ENCODE measurements around the gene IMPG1. TPM values are rescaled to one million over a fixed set of nuclear protein-coding genes. Genes with fewer than 3 reads are reported as not detected.

Gene IMPG1
- total RNA-seq, 1 donor from 2014 or later, result not detected

DNA sequence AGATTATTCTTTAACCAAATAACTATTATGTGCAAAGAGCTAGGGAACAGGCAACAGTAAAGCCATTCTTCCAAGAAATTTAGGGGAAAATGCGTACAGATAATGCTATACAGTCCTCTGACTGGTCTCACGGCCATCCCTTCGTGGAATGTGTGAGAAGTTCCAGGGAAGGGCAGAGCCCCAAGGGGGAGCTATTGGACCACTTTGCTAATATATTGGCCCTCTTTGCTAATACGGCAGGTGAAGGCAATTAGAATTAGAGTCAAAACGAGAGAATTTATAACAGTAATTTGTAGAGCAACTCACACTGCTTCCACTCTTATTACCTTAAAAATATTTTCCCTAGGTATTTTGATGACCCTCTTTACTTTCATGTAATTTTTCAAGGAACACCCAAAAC is 140.4 kb downstream of the IMPG1 start:
- Histone ChIP-seq H3K27ac (no peak overlapping the region), H3K27me3 (ENCODE audit: low read depth) (peaks cover 3% of the 10 kb centered on the region), H3K36me3 (no peaks in the 10 kb centered on the region), H3K9me3 (no peaks in the 10 kb centered on the region), H3K4me1 (peaks cover 14% of the 10 kb centered on the region), H3K4me3 (no peak overlapping the region)
- TF ChIP-seq, protein P1, sequence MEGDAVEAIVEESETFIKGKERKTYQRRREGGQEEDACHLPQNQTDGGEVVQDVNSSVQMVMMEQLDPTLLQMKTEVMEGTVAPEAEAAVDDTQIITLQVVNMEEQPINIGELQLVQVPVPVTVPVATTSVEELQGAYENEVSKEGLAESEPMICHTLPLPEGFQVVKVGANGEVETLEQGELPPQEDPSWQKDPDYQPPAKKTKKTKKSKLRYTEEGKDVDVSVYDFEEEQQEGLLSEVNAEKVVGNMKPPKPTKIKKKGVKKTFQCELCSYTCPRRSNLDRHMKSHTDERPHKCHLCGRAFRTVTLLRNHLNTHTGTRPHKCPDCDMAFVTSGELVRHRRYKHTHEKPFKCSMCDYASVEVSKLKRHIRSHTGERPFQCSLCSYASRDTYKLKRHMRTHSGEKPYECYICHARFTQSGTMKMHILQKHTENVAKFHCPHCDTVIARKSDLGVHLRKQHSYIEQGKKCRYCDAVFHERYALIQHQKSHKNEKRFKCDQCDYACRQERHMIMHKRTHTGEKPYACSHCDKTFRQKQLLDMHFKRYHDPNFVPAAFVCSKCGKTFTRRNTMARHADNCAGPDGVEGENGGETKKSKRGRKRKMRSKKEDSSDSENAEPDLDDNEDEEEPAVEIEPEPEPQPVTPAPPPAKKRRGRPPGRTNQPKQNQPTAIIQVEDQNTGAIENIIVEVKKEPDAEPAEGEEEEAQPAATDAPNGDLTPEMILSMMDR (IDR thresholded peaks at IDR 0.05), result no peak
- intact Hi-C loops (cut with DNase I), result no loop called here
- DNase-seq, result no peak
- no peak for ATAC-seq

- intact Hi-C loops (cut with DNase I), result no loop called here
- no peak for DNase-seq
- Histone ChIP-seq H3K4me3 (no peak overlapping the region), H3K4me1 (peaks cover 14% of the 10 kb centered on the region), H3K9me3 (no peaks in the 10 kb centered on the region), H3K36me3 (no peaks in the 10 kb centered on the region), H3K27me3 (ENCODE audit: low read depth) (no peaks in the 10 kb centered on the region), H3K27ac (no peak overlapping the region)
- TF ChIP-seq, protein P1 (IDR thresholded peaks at IDR 0.05), result no peak
- ATAC-seq, result no peak
These were observed 141.3 kb downstream of the IMPG1 start for GRCh38 chr6:75931011-75931680.

- H3K9me3 ChIP-seq, result no peaks in the 10 kb centered on the region
- no peak overlapping the region for H3K4me3 ChIP-seq
- intact Hi-C loops (cut with DNase I), result no loop called here
- ATAC-seq, result no peak
- H3K36me3 ChIP-seq, result no peaks in the 10 kb centered on the region
- TF ChIP-seq, protein P1 (IDR thresholded peaks at IDR 0.05), result no peak
- H3K4me1 ChIP-seq, result no peaks in the 10 kb centered on the region
- DNase-seq, result no peak
- H3K27me3 ChIP-seq (ENCODE audit: low read depth), result no peaks in the 10 kb centered on the region
- H3K27ac ChIP-seq, result no peak overlapping the region
These were observed 145.9 kb downstream of the IMPG1 start for GRCh38 chr6:75926293-75927168.

GRCh38 chr6:75922226-75922625 is 150.2 kb downstream of the IMPG1 start:
- intact Hi-C loops (cut with DNase I), result no loop called here
- H3K27me3 ChIP-seq (ENCODE audit: low read depth), result no peaks in the 10 kb centered on the region
- TF ChIP-seq, protein P1 (IDR thresholded peaks at IDR 0.05), result no peak
- H3K27ac ChIP-seq, result no peak overlapping the region
- DNase-seq (no peak), ATAC-seq (no peak)
- no peak overlapping the region for H3K4me3 ChIP-seq
- H3K36me3 ChIP-seq, result no peaks in the 10 kb centered on the region
- H3K4me1 ChIP-seq, result no peaks in the 10 kb centered on the region
- no peaks in the 10 kb centered on the region for H3K9me3 ChIP-seq

GRCh38 chr6:75913040-75913439 is 159.4 kb downstream of the IMPG1 start:
- Histone ChIP-seq H3K9me3 (no peaks in the 10 kb centered on the region), H3K27me3 (ENCODE audit: low read depth) (no peaks in the 10 kb centered on the region), H3K27ac (no peak overlapping the region), H3K4me1 (no peaks in the 10 kb centered on the region), H3K36me3 (peaks cover 43% of the 10 kb centered on the region), H3K4me3 (no peak overlapping the region)
- DNase-seq (no peak), ATAC-seq (no peak)
- TF ChIP-seq, protein P1 (IDR thresholded peaks at IDR 0.05), result no peak
- intact Hi-C loops (cut with DNase I), result no loop called here

All from lower lobe of right lung (tissue), 2 donors.